HUES6 (cell line): ENCODE measurements around the gene DOP1A.

ENCODE experiments used
- H3K27ac ChIP-seq: 2 replicates; pipeline ENCODE4 v1.7.0; 2013; ENCODE audit warnings: low read depth, mild to moderate bottlenecking, low read length, inconsistent platforms
- H3K27me3 ChIP-seq: 2 replicates; pipeline ENCODE4 v1.6.1; 2013; ENCODE audit warnings: low read length; ENCODE audit not compliant: control insufficient read depth, insufficient read depth
- H3K36me3 ChIP-seq: 2 replicates; pipeline ENCODE4 v1.6.1; 2013; ENCODE audit warnings: low read length; ENCODE audit not compliant: control insufficient read depth, insufficient read depth
- H3K4me1 ChIP-seq: 2 replicates; pipeline ENCODE4 v1.6.1; 2013; ENCODE audit warnings: low read length; ENCODE audit not compliant: control insufficient read depth, insufficient read depth
- H3K4me3 ChIP-seq: 2 replicates; pipeline ENCODE4 v1.5.1; 2013; ENCODE audit warnings: low read depth, low read length
- H3K9ac ChIP-seq: one replicate; pipeline ENCODE4 v1.6.1; 2013; ENCODE audit warnings: mild to moderate bottlenecking, low read length
- H3K9me3 ChIP-seq: 2 replicates; pipeline ENCODE4 v1.6.1; 2013; ENCODE audit warnings: low read depth, low read length; ENCODE audit not compliant: control insufficient read depth, insufficient read depth

The DOP1A gene

DNA sequence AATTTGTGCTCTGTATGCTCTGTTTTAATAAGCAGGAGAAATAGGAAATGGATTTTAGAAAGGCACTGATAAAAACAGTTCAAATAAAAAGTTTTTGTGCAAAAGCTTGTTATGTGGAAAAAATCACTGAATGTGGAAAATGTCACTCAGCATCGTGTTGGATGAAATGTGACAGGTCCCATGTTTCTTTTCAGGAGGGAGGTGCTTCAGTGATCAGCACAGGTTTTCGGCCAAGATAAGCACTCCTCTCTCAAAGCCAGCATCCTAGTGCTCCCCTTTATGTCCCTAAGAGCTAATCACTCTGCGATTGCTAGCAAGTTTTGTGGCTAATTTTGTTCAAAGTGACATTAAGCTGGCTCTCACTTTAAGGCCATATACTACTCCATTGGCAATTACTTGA lies 13.8 kb upstream of the DOP1A start:
- H3K9me3 ChIP-seq = no peaks in the 10 kb centered on the region
- H3K9ac ChIP-seq = no peak overlapping the region
- no peaks in the 10 kb centered on the region for H3K4me1 ChIP-seq
- no peak overlapping the region for H3K4me3 ChIP-seq
- no peak overlapping the region for H3K27ac ChIP-seq
- H3K36me3 ChIP-seq = peaks cover 44% of the 10 kb centered on the region
- H3K27me3 ChIP-seq = no peaks in the 10 kb centered on the region

DNA sequence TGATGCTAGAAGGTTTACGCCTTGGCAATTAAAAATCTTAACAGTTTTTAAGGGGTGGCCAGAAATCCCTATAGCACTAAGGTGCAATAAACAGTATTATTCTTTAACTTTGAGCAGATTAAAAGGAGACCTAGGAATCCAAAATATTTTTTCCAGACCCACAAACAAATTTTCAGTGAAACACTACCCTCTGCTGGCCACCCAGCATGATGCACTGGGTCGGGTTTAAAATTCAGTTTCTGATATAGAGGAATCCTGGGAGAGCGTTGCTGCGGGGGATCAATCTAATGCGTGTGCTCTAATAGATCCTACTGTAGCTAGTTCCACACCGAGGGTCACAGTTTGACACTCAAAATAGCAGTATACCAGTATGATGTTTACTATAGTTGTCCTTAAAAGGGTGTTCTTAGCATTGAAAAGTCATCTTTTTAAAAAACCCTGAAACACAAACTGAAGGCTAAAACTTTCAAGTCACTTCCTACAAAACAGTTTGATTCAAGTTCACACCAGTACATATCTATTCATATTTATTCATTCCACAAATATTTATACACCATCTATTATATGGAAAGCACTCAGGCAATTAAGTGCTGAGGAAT lies 12.0 kb upstream of the DOP1A start:
- H3K27me3 ChIP-seq = no peaks in the 10 kb centered on the region
- no peaks in the 10 kb centered on the region for H3K4me1 ChIP-seq
- no peak overlapping the region for H3K9ac ChIP-seq
- no peak overlapping the region for H3K27ac ChIP-seq
- peaks cover 43% of the 10 kb centered on the region for H3K36me3 ChIP-seq
- H3K9me3 ChIP-seq = no peaks in the 10 kb centered on the region
- no peak overlapping the region for H3K4me3 ChIP-seq

DNA sequence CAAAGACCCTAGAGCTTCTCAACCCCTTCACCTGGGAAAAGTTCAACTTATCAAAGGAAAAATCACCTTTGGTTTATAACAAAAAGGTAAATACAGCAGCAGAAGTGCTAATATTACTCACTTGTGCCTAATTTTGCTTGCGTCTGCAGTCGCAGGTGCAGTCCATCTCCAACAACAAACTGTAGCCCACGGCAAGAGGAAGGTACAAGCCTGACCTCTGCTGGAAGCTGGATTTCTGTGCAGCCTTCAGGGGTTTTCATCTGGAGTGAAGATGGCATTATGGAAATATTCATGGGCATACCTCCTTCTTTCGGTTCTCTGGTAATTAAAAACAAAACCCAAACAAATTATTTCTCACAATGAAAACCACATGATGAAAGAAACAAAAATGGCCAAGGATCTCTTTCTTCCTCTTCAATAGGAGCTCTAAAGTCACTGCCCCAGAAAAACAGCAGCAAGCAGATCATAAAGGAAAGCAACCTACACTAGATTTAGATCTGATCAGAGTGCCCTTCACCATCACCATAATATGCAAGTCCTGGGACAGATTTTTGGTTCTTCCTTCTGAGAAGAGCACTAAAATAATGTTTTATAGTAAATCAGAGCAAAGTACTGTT lies 9.7 kb upstream of the DOP1A start:
- no peaks in the 10 kb centered on the region for H3K27me3 ChIP-seq
- no peak overlapping the region for H3K27ac ChIP-seq
- H3K4me3 ChIP-seq = no peak overlapping the region
- H3K4me1 ChIP-seq = no peaks in the 10 kb centered on the region
- H3K36me3 ChIP-seq = peaks cover 31% of the 10 kb centered on the region
- H3K9me3 ChIP-seq = no peaks in the 10 kb centered on the region
- H3K9ac ChIP-seq = no peak overlapping the region

DNA sequence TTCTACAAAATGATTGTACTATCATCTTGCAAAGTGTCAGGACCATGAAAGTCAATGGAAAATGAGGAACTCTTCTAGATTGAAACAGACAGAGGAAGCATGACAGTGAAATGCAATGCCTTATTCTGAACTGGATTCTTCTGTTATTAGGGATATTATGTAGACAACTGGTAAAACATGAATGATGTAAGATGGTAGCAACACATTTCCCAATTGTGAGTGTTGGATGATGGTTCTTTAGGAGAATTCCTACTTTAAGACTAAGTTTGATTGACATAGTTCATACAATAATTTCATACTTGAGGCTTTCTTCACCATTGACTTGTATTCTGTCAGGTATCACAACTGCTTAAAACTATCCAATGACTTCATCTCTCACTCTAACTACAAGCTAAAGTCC lies 6.3 kb upstream of the DOP1A start:
- Histone ChIP-seq H3K9me3 (no peaks in the 10 kb centered on the region), H3K36me3 (peaks cover 21% of the 10 kb centered on the region), H3K9ac (no peak overlapping the region), H3K4me3 (no peak overlapping the region), H3K4me1 (peaks cover 4% of the 10 kb centered on the region; the same call in 1 of the 2 replicates), H3K27ac (no peak overlapping the region), H3K27me3 (no peaks in the 10 kb centered on the region)

DNA sequence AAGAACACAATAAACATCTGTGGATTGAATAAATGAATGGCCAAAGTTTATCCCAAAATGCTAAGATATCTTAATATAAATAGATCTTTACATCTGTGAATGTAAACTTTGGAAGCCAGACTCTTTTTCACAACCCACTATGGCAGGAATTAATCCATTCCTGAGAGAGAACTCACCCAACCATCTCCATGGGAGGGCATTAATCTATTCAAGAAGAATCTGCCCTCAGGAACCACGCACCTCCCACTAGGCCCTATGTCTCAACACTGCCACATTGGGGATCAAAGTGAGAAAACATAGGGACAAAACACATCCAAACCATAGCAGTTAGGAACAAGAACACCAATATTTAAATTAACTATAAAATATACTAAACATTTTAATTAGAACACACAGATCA lies 5.2 kb upstream of the DOP1A start:
- no peak overlapping the region for H3K4me3 ChIP-seq

DNA sequence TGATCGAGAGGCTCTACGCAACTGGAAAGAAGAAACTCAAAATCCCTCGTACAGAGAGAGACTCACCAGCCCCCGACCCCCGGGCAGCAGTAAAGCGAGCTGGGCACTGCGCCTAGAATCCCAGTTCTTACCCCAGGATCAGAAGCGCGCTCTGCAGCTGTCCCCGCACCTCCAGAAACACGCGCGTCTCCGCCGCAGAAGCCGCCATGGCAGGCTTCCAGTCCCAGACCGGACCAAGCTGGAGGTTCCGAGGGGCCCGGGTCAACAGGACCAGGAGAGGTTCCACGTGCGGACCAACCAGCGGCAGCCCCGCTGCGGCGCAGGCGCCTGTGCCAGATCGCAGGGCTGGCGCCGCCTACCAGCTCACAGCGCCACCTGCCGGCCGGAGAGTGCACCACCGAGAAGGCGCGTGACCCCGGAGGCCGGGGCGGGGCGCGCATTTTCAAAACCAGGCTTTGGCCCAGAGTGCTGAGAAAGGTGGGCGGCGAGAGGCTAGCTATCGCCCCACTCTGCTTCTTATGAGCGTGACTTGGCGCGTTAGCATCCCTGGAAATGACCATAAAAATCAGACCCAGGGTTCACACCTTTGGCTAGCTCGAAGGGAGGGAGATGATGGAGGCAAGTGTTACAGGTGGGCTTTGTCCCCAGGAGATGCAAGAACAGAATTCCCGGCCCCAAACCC lies 1.8 kb upstream of the DOP1A start, which contains the start of gene UBE3D:
Gene UBE3D, minus strand, starts transcription at position 331 of the 682 bp plus-strand sequence. Its CDS starts 123 bp downstream, at position 208.
- Histone ChIP-seq H3K27me3 (no peaks in the 10 kb centered on the region), H3K9me3 (no peaks in the 10 kb centered on the region), H3K27ac (0 out of 2 replicates have a peak within 1 kb of the TSS, but pooled peaks have one; percentile 38), H3K4me3 (peak within 1 kb of the TSS; percentile 81), H3K9ac (peak within 1 kb of the TSS; percentile 81), H3K4me1 (peaks cover 22% of the 10 kb centered on the region), H3K36me3 (0 out of 2 replicates have a peak, but pooled peaks cover 3% of the 10 kb centered on the region)

More for the DNA sequence above, 5.2 kb upstream of the DOP1A start:
- peaks cover 10% of the 10 kb centered on the region; the same call in 1 of the 2 replicates for H3K36me3 ChIP-seq
- no peaks in the 10 kb centered on the region for H3K27me3 ChIP-seq
- no peak overlapping the region for H3K27ac ChIP-seq
- H3K9me3 ChIP-seq = no peaks in the 10 kb centered on the region
- no peak overlapping the region for H3K9ac ChIP-seq
- H3K4me1 ChIP-seq = peaks cover 4% of the 10 kb centered on the region; the same call in 1 of the 2 replicates

DNA sequence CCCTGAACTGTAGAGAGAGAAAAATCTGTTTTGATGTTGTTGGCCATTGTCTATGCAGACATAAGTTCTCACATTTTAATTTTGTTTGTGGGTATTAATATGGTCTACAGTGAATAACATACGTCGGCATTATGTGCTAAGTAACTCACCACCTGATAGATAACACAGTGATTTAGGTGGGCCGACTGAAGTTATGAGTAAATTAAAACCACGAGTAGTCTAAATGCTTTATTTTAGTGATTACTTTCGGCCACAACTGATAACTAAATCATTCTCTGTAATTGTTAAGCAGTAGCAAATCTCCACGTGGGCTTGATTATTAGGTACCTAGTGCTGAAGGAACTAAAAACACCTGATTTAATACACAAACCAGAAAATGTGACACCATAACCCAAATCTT lies 1.1 kb downstream of the DOP1A start:
- Histone ChIP-seq H3K9me3 (no peaks in the 10 kb centered on the region), H3K4me1 (peaks cover 29% of the 10 kb centered on the region), H3K36me3 (no peaks in the 10 kb centered on the region), H3K4me3 (peak overlapping the region; percentile 94), H3K9ac (peak overlapping the region; percentile 63), H3K27ac (peak overlapping the region; percentile 55), H3K27me3 (no peaks in the 10 kb centered on the region)

DNA sequence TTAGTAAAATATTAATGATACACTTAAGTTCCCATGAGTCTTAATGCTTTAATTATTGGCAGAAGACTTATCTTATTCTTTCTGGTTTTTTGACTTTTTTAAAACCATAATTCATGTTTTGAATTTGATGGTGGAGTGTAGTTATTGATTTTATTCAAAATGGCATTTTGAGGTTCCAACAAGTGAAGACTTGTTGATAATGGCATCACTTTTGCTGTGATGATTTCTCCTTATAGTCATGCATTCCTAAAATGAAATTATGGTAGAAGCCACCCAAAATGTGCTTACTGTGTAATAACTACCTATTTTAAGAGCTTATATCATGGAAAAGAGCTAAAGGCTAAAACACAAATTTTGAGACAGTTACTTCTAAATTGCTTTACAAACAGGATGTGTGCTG lies 2.2 kb downstream of the DOP1A start:
- no peaks in the 10 kb centered on the region for H3K9me3 ChIP-seq
- H3K27me3 ChIP-seq = no peaks in the 10 kb centered on the region
- no peaks in the 10 kb centered on the region for H3K36me3 ChIP-seq
- H3K4me1 ChIP-seq = peaks cover 29% of the 10 kb centered on the region
- no peak overlapping the region for H3K9ac ChIP-seq
- H3K4me3 ChIP-seq = 0 out of 2 replicates have a peak overlapping the region, but pooled peaks have one; percentile 94
- no peak overlapping the region for H3K27ac ChIP-seq

DNA sequence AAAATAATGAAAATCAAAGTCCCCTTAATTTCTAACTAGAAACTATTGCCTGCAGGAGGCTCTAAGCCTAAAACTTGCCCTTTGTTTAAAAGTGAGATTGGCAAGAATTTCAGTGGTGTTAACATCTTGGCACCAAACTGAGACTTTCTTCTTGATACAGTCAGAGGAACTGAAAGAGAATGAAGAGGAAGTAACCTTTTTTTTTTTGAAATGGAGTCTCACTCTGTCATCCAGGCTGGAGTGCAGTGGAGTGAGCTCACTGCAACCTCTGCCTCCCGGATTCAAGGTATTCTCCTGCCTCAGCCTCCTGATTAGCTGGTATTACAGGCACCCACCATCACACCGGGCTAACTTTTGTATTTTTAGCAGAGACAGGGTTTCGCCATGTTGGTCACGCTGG lies 3.6 kb downstream of the DOP1A start:
- Histone ChIP-seq H3K9ac (peak overlapping the region; percentile 11), H3K36me3 (no peaks in the 10 kb centered on the region), H3K27ac (no peak overlapping the region), H3K4me1 (peaks cover 27% of the 10 kb centered on the region), H3K27me3 (no peaks in the 10 kb centered on the region), H3K4me3 (no peak overlapping the region), H3K9me3 (no peaks in the 10 kb centered on the region)

DNA sequence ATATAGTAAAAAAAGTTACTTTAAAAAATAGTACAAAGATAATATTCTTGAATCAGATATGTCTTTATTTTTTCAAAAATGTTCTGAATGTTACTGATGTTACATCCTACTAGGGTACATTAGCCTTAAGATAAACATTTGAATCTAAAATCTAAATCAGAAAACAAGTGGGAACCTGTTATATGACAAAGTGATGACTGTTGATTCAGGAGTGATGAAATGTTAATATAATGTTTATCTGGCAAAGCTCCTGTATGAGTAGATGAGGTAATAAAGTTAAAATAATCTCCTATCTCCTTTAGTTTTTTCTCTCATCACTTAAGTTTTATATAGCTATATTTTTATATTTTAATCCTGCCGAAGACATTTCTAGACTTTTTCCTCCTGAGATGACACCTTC lies 4.2 kb downstream of the DOP1A start:
- no peaks in the 10 kb centered on the region for H3K36me3 ChIP-seq
- no peaks in the 10 kb centered on the region for H3K27me3 ChIP-seq
- peaks cover 25% of the 10 kb centered on the region for H3K4me1 ChIP-seq
- H3K27ac ChIP-seq = no peak overlapping the region
- no peak overlapping the region for H3K9ac ChIP-seq
- no peaks in the 10 kb centered on the region for H3K9me3 ChIP-seq
- H3K4me3 ChIP-seq = no peak overlapping the region

DNA sequence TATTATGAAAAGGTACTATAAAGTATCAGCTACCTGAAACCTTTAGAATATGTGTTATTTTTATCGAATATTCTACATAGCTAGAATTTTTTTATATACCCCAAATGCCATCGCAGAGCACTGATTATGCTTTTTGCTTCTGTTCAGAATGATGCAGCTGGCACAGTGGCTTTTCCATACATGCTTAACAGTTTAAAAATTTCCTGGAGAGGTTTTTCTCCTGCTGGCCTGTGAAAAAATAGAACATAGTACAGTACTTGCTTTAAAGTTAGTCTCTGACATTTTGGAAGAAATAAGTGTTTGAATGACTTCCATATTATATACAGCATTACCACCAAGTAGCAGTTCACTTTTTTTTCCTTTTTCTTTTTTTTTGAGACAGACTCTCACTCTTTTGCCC lies 5.3 kb downstream of the DOP1A start:
- peaks cover 25% of the 10 kb centered on the region for H3K4me1 ChIP-seq
- no peak overlapping the region for H3K4me3 ChIP-seq
- no peaks in the 10 kb centered on the region for H3K9me3 ChIP-seq
- H3K9ac ChIP-seq = no peak overlapping the region
- no peak overlapping the region for H3K27ac ChIP-seq
- H3K36me3 ChIP-seq = no peaks in the 10 kb centered on the region
- H3K27me3 ChIP-seq = no peaks in the 10 kb centered on the region
